ENCODE measurements around the gene S100Z.

GRCh38 chr5:76941442-76941841, 91.6 kb downstream of the S100Z start:
- no peak for TF ChIP-seq POLR2AphosphoS5 (IDR thresholded peaks at IDR 0.05)
- no peak for TF ChIP-seq CTCF (IDR thresholded peaks at IDR 0.05)
- TF ChIP-seq EP300 (IDR thresholded peaks at IDR 0.05; ENCODE audit: low read depth): no peak
- TF ChIP-seq POLR2A (IDR thresholded peaks at IDR 0.05): no peak
